SHP77 treated with DMSO at 0.1 percent for 48 hours (cell line): Measurements from ENCODE around the gene KLF17.
A peak's percentile ranks its signal among the peaks of the same experiment; 100 is the strongest.

Experiments used
- DNase-seq: peaks from one replicate; lab custom pipeline; 2025; lab: John Stamatoyannopoulos, UW

Gene KLF17, protein sequence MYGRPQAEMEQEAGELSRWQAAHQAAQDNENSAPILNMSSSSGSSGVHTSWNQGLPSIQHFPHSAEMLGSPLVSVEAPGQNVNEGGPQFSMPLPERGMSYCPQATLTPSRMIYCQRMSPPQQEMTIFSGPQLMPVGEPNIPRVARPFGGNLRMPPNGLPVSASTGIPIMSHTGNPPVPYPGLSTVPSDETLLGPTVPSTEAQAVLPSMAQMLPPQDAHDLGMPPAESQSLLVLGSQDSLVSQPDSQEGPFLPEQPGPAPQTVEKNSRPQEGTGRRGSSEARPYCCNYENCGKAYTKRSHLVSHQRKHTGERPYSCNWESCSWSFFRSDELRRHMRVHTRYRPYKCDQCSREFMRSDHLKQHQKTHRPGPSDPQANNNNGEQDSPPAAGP

DNA sequence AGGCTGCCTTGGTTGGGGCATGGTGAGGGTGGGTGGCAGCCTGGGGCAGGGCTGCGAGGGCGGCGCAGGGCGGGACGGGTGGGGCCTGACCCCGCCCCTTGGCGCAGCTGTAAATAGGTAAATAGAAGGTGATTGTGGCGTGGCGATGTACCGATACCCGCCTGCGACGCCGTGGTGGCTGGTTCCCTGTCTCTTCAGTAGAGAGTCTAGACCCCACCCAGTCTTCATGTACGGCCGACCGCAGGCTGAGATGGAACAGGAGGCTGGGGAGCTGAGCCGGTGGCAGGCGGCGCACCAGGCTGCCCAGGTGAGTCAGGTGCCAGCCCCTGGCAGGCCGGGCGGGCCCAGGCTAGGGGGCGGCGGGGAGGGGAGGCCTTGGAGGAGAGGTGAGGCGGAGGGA, at the start of gene KLF17:
Gene KLF17 (plus strand): TSS at position 140 of the 400 bp plus-strand sequence. CDS start 87 bp downstream, at position 227.
- DNase-seq = no peak

DNA sequence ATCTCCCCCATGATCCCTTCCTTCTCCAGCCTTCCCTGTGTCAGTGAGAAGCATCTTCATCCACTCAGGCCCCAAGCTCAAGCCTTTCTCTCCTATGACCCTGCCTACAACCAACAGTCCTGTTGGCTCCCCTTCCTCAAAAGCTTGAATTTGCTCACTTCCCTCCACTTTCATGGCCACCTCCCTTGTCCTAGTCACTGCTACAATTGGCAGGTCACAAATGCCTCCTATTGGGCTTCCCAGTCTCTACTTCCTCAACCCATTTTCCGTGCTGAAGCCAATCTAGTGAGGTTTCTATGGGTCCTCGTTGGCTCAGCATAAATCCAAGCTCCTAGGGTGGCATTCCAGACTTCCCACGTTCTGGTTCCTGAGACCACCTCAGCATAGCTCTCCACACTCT, 47.2 kb upstream of the KLF17 start:
- DNase-seq = no peak

DNA sequence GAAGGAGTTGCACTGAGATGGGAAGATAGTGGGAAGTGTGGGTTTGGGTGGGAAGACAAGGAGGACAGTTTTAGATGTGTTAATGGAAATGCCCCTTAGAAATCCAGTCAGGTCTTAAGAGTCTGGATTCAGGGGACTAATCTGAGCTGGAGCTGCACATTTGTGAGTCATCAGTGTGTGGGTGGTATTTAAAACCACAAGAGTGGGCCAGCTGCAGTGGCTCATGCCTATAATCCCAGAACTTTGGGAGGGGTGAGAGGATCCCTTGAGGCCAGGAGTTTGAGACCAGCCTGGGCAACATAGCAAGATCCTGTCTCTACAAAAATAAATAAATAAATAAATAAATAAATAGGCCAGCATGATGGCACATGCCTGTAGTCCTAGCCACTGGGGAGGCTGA, 46.4 kb upstream of the KLF17 start:
- DNase-seq = no peak

DNA sequence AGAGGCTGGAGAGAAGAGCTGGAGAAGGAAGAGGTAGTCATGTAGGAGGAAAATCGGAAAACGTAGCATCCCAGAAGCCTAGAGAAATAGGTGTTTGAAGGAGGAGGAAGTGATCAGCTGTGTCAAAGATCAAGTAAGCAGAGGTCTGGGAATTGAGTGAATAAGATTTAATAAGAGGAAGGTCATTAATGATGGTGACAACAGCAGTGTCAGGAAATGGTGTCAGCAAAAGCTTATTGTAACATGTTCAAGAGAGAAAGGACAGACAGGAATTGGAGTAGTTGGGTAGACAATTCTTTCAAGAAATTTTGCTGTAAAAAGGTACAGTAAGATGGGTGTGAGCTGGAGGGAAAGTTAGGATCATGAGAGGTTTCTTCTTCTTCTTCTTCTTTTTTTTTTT, 45.8 kb upstream of the KLF17 start:
- no peak for DNase-seq

DNA sequence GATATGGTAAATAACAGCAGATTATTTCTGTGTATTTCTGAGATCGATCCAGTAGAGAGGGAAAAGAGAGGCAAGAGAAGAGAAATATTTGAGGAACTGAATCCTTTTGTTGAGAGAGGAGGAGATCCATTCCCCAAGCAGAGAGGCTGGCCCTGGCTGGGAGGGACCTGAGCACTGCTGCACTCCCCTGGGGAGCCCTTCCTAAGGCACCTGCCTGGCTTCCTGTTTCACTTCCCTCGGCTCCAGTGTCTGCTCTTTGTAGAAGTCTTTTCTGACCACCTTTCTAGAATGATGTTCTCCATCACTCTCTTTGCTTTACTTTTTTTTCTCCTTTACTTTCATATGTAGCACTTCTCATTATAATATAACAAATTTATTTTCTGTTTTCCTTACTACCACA, 45.1 kb upstream of the KLF17 start:
- no peak for DNase-seq

DNA sequence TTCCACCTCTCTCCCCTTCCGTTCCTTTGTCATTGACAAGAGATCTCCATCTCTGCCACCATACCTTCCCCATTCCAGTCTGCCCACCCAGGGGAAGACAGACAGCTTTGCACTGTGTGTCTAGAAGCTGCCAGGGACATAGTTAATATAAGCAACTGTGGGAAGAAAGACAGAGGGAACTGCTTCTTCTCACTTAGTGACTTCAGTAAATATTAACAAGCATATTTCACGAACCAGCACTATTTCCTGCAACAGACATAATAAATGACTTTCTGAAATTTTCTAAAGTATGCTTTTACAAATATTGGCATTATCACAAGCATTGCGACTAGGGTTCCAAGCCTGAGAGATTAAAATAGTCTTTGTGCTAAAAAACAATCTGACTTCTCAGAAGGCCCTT, 44.2 kb upstream of the KLF17 start:
- no peak for DNase-seq

DNA sequence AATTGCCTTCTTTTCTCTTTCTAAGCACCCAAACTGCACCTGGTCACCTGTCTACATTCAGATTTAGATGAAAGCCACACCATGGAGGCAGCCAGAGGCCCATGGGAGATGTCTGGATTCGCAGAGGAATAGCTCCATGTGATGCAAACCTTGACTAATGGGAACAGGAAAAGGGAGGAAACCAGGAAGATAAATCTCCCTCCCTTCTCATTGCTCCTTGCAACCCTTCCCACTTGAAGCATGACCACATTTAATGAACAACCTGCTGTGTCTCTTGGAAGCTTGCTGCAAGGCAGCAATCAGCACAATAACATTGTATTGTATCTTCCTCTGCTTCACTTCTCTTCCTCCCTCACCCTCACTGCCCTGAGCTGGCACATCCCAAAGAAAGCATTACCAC, 42.6 kb upstream of the KLF17 start:
- no peak for DNase-seq

DNA sequence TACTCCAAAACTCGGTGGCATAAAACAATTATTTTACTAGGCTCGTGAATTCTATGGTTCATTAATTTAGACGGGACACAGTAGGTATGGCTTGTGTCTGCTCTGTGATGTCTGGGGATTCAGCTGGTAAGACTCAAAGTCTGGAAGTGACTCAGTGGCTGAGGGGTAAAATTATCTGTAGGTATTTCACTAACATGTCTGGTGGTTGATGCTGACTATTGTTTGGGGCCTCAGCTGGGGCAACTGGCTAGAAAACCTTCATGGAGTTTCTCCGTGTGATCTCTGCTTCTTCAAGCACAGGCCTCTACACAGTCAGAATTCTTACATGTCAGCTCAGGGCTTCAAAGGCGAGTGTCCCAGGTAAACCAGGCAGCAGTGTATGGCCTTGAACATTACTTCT, 41.2 kb upstream of the KLF17 start:
- no peak for DNase-seq

DNA sequence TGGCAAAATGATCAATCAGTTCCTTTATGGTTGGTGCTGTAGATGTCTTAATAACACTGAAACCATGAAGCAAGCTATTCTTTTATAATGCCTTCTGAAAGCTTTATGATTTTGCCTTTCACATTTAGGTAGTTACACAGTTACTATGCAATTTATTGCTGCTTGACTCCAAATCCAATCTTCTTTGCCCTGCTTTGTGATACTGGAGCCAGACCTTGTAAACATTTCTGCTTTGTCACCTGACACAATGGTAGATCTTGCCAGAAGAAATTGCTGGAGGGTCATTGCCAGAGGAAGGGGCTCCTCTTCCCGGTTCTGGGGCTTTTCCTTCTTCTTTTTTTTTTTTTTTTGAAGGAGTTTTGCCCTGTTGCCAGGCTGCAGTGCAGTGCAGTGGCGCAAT, 40.5 kb upstream of the KLF17 start:
- DNase-seq = no peak

DNA sequence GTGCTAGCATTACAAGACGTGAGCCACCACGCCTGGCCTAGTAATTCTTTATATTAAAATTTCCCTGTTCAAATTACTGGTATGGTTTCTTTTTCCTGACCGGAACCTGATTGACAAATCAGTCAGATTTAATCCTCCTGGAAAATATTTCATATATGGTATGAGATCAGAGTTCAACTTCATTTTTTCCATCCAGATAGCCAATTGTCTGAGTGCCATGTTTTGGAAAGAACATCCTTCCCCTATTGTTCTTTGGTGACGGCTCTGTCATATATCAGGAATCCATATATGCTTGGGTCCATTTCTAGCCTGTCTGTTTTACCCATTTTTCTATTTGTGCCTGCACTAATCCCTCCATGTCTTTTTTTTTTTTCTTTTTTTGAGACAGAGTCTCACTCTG, 39.1 kb upstream of the KLF17 start:
- no peak for DNase-seq

DNA sequence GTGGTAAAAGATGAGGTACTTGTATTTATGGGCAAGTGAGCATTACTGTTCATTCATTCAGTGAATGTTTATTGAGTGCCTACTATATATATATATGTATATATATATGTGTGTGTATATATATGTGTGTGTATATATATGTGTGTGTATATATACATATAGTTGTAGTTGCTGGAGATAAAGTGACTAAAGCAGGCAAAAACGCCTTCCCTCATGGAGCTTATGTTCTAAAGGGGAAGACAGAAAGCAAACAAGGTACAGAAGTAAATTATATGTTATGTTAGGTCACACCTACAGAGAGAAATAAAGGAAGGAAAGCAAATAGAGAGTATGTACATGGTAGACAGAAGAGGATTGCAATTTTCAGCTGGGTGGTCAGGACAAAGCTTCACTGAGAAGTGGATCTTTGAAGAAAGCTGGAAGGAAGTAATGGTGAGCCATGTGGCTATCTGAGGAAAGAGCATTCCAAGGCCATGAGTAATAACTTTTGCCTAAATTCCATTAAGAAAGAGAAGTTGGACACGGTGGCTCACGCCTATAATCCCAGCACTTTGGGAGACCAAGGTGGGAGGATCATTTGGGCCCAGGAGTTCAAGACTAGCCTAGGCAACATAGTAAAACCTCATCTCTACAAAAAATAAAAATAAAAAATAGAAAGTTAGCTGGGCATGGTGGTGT, 33.5 kb upstream of the KLF17 start:
- no peak for DNase-seq

DNA sequence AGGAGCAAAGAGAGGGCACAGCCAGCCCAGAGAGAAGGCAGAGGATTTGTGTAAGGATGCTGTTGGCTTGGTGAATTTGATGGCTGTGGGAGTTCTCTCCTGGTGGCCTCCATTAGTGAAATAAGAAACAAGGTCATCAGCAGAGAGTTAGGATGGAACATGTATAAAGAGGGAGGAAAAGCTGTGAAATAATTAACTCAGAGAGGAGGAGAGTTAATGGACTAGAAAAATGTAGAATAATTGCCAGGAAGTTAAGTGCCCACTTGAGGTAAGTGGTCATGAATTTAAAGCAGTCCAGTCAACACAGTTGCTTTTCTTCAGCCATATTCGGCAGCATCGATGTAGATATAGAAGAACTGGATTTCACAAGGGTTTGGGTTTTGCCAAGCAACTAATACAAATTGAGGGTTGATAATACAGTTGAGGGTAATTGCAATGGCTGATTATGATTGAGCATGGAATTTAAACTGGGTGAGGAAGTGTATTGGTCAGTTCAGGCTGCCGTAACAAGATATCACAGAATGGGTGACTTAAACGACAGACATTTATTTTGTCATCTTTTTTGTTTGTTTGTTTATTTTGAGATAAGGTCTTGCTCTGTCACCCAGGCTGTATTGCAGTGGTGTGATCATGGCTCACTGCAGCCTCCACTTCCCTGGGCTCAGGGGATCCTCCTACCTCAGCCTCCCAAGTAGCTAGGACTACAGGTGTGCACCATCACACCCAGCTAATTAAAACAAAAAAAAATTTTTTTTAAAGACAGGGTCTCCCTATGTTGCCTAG, 31.7 kb upstream of the KLF17 start:
- no peak for DNase-seq

DNA sequence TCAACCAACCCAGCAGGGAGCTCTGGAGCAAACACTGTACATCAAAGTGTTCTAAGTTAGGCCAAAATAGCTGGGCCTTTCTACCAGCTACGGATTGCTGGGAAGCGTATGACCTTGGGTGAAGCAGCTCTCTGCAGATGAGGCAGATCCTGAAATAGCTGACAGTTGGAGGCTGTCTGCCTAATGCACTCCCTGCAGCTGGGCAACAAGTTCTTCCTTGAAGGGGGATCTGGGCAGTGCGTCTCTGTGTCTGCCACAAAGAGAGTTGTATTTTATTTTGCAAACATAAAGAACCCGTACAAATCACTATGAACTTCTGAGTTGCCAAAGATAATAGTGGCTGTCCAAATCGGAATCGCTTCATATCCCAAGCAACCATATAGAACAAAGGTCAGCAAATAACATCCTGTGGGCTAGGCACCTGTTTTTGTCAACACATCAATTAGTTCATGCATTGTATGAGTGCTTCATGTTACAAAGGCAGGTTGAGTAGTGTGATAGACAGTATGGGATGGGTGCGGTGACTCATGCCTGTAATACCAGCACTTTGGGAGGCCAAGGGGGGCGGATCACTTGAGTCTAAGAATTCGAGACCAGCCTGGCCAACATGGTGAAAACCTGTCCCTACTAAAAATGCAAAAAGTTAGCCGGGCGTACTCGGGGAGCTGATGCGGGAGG, 29.1 kb upstream of the KLF17 start:
- no peak for DNase-seq

DNA sequence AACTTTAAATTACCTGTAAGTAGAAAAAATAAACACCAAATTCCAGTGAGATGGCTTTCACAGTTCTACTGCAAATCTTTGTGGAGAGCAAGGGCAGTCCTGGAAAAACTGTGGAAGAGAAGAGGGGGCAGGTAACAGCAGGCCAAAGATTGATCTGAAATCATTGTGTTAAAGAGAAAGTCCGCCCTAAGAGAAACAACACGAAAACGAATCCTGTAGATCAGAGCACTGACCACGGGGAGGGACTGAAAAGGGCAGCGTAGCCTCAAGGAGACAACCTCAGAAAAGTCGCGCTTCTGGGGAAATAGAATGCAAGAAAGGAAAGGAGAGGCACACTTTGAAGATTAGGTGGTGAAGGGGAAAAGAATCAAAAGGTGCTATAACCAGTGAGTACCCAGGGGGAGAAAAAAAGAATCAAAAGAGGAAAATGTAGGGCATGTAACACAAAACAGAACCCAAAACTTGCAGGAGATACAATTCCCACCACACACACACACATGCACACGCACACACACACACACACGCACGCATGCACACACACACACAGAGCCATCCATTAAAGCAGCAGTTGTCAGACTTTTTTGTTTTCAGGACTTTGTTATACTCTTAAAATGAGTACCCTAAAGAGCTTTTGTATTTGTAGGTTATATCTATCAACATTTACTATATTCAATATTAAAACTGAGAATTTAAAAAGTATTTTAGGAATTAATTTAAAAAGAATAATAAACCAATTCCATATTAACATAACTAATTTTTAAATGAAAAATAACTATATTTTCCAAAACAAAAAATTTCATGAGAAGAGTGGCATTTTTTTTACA, 28.0 kb upstream of the KLF17 start:
- DNase-seq = no peak

DNA sequence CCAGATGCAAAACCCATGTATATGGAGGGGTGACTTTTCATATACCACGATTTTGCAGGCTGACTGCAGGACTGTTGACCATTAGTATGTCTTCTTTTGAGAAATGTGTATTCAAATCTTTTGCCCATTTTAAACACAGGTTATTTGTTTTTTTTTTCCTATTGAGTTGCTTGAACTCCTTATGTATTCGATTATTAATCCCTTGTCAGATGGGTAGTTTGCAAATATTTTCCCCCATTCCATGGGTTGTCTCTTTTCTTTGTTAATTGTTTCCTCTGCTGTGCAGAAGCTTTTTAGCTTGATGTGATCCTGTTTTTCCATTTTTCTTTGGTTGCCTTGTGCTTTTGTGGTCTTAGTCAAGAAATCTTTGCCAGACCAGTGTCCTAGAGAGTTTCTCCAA, 24.6 kb upstream of the KLF17 start:
- no peak for DNase-seq

DNA sequence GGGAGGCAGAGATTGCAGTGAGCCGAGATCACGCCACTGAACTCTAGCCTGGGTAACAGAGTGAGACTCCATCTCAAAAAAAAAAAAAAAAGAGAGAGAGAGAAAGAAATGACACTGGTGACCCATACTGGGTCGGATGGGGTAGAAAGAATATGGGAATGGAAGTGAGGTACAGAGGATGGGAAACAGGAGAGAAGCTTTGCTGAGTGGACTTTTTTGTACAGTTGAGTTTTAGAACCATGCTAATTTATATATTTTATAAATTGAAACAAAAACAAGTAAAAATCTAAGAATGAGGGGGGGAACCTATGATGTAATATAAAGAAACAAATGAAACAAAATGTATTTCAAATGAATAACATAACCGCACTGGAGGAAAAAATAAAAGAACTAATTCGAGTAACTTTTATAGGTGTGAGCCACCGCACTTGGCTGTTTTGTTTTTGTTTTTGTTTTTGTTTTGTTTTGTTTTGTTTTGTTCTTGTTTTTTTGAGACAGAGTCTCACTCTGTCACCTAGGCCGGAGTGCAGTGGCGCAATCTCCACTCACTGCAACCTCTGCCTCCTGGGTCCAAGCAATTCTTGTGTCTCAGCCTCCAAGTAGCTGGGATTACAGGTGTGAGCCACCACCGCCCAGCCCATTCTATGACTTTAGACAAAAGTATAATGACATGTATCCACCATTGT, 18.3 kb upstream of the KLF17 start:
- no peak for DNase-seq

DNA sequence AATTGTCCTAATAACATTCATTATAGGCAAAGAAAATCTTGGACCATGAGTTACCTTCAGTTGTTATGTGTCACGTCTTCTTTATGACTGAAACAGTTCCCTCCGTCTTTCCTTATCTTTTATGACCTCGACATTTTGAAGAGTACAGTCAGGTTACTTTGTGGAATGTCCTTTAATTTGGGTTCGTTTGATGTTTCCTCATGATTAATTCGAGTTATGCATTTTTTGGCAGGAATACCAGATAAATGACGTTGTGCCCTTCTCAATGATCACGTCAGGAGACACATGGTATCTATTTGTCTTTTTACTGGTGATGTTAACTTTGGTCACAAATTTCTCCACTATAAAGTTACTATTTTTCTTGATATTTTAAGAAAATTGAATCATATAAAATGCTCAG, 17.3 kb upstream of the KLF17 start:
- no peak for DNase-seq

DNA sequence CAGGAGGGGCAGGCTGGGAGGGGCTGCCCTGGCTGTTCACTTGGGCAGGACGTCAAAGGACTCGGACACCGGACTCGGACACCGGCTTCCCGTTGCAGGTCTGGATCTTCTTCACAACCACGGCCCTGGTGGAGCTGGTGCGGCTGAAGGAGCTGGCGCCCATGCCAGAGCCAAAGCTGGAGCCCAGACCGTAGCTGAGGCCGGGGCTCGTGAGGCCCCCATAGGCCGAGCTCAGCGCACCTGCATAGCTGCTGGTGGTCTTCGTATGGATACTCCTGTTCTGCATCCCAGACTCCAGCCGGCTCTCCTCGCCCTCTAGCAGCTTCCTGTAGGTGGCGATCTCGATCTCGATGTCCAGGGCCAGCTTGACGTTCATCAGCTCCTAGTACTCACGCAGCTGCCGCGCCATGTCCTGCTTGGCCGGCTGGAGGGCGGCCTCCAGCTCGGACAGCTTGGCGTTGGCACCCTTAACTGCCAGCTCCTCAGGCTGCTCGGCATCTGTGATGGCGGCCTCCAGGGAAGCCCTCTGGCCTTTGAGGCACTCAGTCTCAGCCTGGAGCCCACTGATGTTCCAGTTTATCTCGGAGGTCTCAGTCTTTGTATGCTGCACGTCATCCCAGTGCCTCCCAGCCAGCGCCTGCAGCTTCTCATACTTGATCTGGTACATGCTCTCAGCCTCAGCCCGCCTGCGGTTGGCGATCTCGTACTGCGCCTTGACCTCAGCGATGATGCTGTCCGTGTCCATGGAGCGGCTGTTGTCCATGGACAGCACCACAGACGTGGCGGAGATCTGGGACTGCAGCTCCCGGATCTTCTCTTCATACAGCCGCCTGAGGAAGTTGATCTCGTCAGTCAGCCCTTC, 15.1 kb upstream of the KLF17 start:
- DNase-seq = peak; percentile 23

DNA sequence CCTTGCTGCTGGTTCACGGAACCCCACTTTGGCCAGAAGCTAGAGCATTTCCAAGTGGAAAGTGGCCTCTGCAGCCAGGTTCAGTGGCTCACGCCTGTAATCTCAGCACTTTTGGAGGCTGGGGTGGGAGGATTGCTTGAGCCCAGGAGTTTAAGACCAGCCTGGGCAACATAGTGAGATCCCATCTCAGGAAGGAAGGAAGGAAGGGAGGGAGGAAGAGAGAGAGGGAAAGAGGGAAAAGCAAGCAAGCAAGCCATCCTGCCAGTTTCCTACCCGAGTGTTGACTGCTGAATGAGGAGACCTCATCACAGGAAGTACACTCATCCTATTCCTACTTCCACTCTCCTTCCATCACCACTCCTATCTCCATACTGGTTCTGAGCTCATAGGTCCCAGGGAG, 12.8 kb upstream of the KLF17 start:
- DNase-seq = no peak

DNA sequence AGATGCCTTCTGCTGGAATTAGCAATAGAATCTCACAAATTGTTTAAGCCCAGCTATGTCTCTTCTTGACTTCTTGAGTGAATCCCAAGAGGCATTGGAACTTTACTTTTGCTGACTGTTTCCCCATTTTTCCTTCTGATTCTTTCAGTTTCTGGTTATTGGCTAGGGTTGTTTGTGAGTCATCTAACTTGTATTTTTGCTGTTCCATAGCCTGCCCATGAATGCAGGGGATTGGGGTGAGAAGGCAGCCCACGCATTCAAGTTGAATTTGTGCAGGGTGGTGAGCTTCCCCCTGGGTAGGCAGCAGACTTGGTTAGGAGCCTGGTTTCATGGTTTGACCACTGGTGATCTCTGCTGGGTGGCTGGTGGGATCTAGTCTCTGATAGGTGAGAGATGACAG, 10.4 kb upstream of the KLF17 start:
- no peak for DNase-seq
